Thyroid gland (tissue), 4 donors: ENCODE measurements around the gene CEP170B. TPM values are rescaled to one million over a fixed set of nuclear protein-coding genes. Genes with fewer than 3 reads are reported as not detected.

Experiments
- DNase-seq, 2 donors: peaks; one replicate each; pipeline ENCODE4 v3.0.0-alpha.2; 2019
- H3K27ac ChIP-seq, 3 donors: fragments of 200-600 bp; sonication (generic); 1 replicate in 2 of 3; 2 replicates in 1 of 3; pipeline ENCODE4 v1.5.1; 2016 to 2019; ENCODE audit warnings: mild to moderate bottlenecking in 1 of 3, moderate library complexity in 1 of 3
- H3K27me3 ChIP-seq: fragments of 200-600 bp; sonication (generic); one replicate; pipeline ENCODE4 v1.5.1; 2019
- H3K36me3 ChIP-seq, 2 donors: fragments of 200-600 bp; sonication (generic); one replicate each; pipeline ENCODE4 v1.5.1; 2016 to 2019
- H3K4me1 ChIP-seq, 2 donors: fragments of 200-600 bp; sonication (generic); one replicate each; pipeline ENCODE4 v1.5.1; 2017 to 2019
- H3K4me3 ChIP-seq, 3 donors: fragments of 200-600 bp; sonication (generic); replicated peaks in 1 of 3; 1 replicate in 2 of 3; 2 replicates in 1 of 3; pipeline ENCODE4 v1.5.1; 2016; ENCODE audit warnings: mild to moderate bottlenecking in 1 of 3
- H3K9me3 ChIP-seq: fragments of 200-600 bp; sonication (generic); one replicate; pipeline ENCODE4 v1.5.1; 2017
- CTCF ChIP-seq, 6 experiments: fragments of 200-600 bp in 3 of 6; fragments of 450-650 bp in 3 of 6; sonication (generic) in 3 of 6; IDR thresholded peaks; one replicate each; pipeline ENCODE4 v1.5.1; 2016 to 2019; ENCODE audit warnings: antibody characterized with exemption in 6 of 6, mild to moderate bottlenecking in 2 of 6, inconsistent platforms in 1 of 6, moderate library complexity in 1 of 6
- POLR2A ChIP-seq, 2 donors: fragments of 450-650 bp; IDR thresholded peaks; one replicate each; pipeline ENCODE4 v1.6.1; 2017; ENCODE audit warnings: antibody characterized with exemption in 2 of 2, mild to moderate bottlenecking in 2 of 2, moderate library complexity in 1 of 2
- WGBS, 2 donors: methylation state at CpG; one replicate each; pipeline ENCODE4 v1.1.5; 2017; 5-methylcytosine and 5-hydroxymethylcytosine counted together
- intact Hi-C: fragments of 100-400 bp; cut with DNase I; formaldehyde crosslinking; loops from one replicate; pipeline ENCODE4 v1.15.1; 2023
- total RNA-seq, 4 donors: library from RNA; depleted of rRNA; stranded (reverse); fragments of >200 nt; gene quantifications; one replicate each; pipeline ENCODE4 v1.2.3, GENCODE V29; 2016

Gene CEP170B
- total RNA-seq: 10 to 100 TPM; 18.3 to 46.2 (median 27.4) TPM

GRCh38 chr14:104865081-104865630 is at the start of gene CEP170B:
Gene CEP170B (plus strand): TSS chr14:104865268. CDS start chr14:104868451, 3,183 bp downstream.
- peak within 1 kb of the TSS; percentile 53 to 63 (median 56) for H3K4me3 ChIP-seq
- H3K4me1 ChIP-seq: peaks cover 20 to 29% of the 10 kb centered on the region in 2 donors
- no peaks in the 10 kb centered on the region for H3K9me3 ChIP-seq
- peak; percentile 45 to 52 for DNase-seq
- WGBS, 2 donors: no CpG with 5 or more reads among the region's 88 CpGs
- H3K27ac ChIP-seq: peak within 1 kb of the TSS; percentile 2 to 74 (median 15)
- no peaks in the 10 kb centered on the region for H3K36me3 ChIP-seq
- no peaks in the 10 kb centered on the region for H3K27me3 ChIP-seq
- intact Hi-C loops: loop anchor here (2.0 kb wide), 1 partner anchor 38 kb away; no protein-coding TSS in a partner anchor
- no peak for TF ChIP-seq CTCF (IDR thresholded peaks at IDR 0.05)
- no peak for TF ChIP-seq POLR2A (IDR thresholded peaks at IDR 0.05)

- Histone ChIP-seq H3K36me3 (no peaks in the 10 kb centered on the region), H3K4me1 (peaks cover 14 to 21% of the 10 kb centered on the region in 2 donors), H3K27ac (peak overlapping the region; percentile 87 to 98 (median 93)), H3K27me3 (no peaks in the 10 kb centered on the region), H3K9me3 (no peaks in the 10 kb centered on the region), H3K4me3 (peak overlapping the region; percentile 26 to 79 (median 70))
- intact Hi-C loops: no loop called here
- WGBS, 2 donors: 0 to 7% methylated on average over 7 of the region's 8 CpGs
- peak; percentile 49 to 75 for DNase-seq
- TF ChIP-seq POLR2A (IDR thresholded peaks at IDR 0.05) (no peak), CTCF (IDR thresholded peaks at IDR 0.05) (no peak)
These were observed 48.5 kb upstream of the CEP170B start for GRCh38 chr14:104816616-104816884.

- Histone ChIP-seq H3K4me1 (peaks cover 14 to 21% of the 10 kb centered on the region in 2 donors), H3K9me3 (no peaks in the 10 kb centered on the region), H3K27me3 (no peaks in the 10 kb centered on the region), H3K4me3 (no peak overlapping the region), H3K36me3 (no peaks in the 10 kb centered on the region), H3K27ac (peak overlapping the region in 1 of 3 donors; percentile 58)
- no peak for TF ChIP-seq POLR2A (IDR thresholded peaks at IDR 0.05)
- TF ChIP-seq CTCF (IDR thresholded peaks at IDR 0.05): no peak
- WGBS, 2 donors: 95 to 100% methylated on average over 8 of the region's 8 CpGs
- intact Hi-C loops: no loop called here
- DNase-seq: no peak
These were observed 46.9 kb upstream of the CEP170B start for GRCh38 chr14:104817930-104818713.

GRCh38 chr14:104818714-104819161 is 46.3 kb upstream of the CEP170B start:
- intact Hi-C loops: no loop called here
- 75 to 86% methylated on average over 6 to 8 of the region's 9 CpGs for WGBS, 2 donors
- Histone ChIP-seq H3K27ac (no peak overlapping the region), H3K9me3 (no peaks in the 10 kb centered on the region), H3K4me3 (no peak overlapping the region), H3K4me1 (peaks cover 14 to 21% of the 10 kb centered on the region in 2 donors), H3K36me3 (no peaks in the 10 kb centered on the region), H3K27me3 (no peaks in the 10 kb centered on the region)
- DNase-seq: no peak
- TF ChIP-seq POLR2A (IDR thresholded peaks at IDR 0.05) (no peak), CTCF (IDR thresholded peaks at IDR 0.05) (no peak)

GRCh38 chr14:104819361-104819781 is 45.7 kb upstream of the CEP170B start:
- Histone ChIP-seq H3K4me1 (peaks cover 14 to 20% of the 10 kb centered on the region in 2 donors), H3K9me3 (no peaks in the 10 kb centered on the region), H3K4me3 (no peak overlapping the region), H3K27me3 (no peaks in the 10 kb centered on the region), H3K27ac (no peak overlapping the region), H3K36me3 (no peaks in the 10 kb centered on the region)
- WGBS, 2 donors: 79 to 83% methylated on average over 3 to 12 of the region's 12 CpGs
- TF ChIP-seq CTCF (IDR thresholded peaks at IDR 0.05): no peak
- TF ChIP-seq POLR2A (IDR thresholded peaks at IDR 0.05): no peak
- intact Hi-C loops: no loop called here
- DNase-seq: no peak
